RWPE1 (cell line): ENCODE results near the gene CEP83.

ENCODE experiments used
- CTCF ChIA-PET: fragments of 350-600 bp; sonication (Branson Sonifier 250); formaldehyde crosslinking; extraction: SDS; loops from one replicate; lab custom pipeline; 2021; lab: Yijun Ruan, JAX
- POLR2A ChIA-PET: fragments of 400-600 bp; formaldehyde crosslinking; extraction: SDS; loops from one replicate; lab custom pipeline; 2020; ENCODE audit warnings: antibody characterized with exemption; ENCODE audit not compliant: low non-redundant PET; lab: Yijun Ruan, JAX
- DNase-seq: peaks from one replicate; pipeline ENCODE4 v3.0.0; 2012; ENCODE audit warnings: low spot score
- H3K27ac ChIP-seq: fragments of 450-650 bp; 2 replicates; pipeline ENCODE4 v1.5.1; 2017
- CTCF ChIP-seq: fragments of 450-650 bp; conservative IDR thresholded peaks from 2 replicates; pipeline ENCODE4 v1.5.1; 2017; ENCODE audit warnings: low read depth, mild to moderate bottlenecking

Gene CEP83

GRCh38 chr12:94273272-94273671 lies 186.4 kb downstream of the CEP83 start:
- ChIA-PET POLR2A (no interaction called here), CTCF (interaction anchor here (0.6 kb wide), 1 partner anchor 569 kb away, joined by 3 read pairs; no protein-coding TSS in a partner anchor)
- no peak for DNase-seq
- H3K27ac ChIP-seq, result no peak overlapping the region
- no peak for TF ChIP-seq CTCF

- TF ChIP-seq CTCF, result no peak
- DNase-seq, result no peak
- ChIA-PET CTCF (no interaction called here), POLR2A (no interaction called here)
- no peak overlapping the region for H3K27ac ChIP-seq
These were observed 187.4 kb downstream of the CEP83 start for GRCh38 chr12:94272280-94272679.

- ChIA-PET CTCF (interaction anchor here (0.5 kb wide), 1 partner anchor 181 kb away, joined by 4 read pairs; no protein-coding TSS in a partner anchor), POLR2A (no interaction called here)
- no peak overlapping the region for H3K27ac ChIP-seq
- DNase-seq, result no peak
- TF ChIP-seq CTCF, result no peak
These were observed 188.3 kb downstream of the CEP83 start for GRCh38 chr12:94271351-94271750.

- ChIA-PET POLR2A (no interaction called here), CTCF (no interaction called here)
- H3K27ac ChIP-seq, result no peak overlapping the region
- no peak for TF ChIP-seq CTCF
- DNase-seq, result no peak
These were observed 190.2 kb downstream of the CEP83 start for GRCh38 chr12:94269316-94269999.

- POLR2A ChIA-PET, result no interaction called here
- H3K27ac ChIP-seq, result no peak overlapping the region
These were observed 191.7 kb downstream of the CEP83 start for GRCh38 chr12:94267921-94268471.

GRCh38 chr12:94267537-94267872 lies 192.2 kb downstream of the CEP83 start:
- TF ChIP-seq CTCF, result no peak
- CTCF ChIA-PET, result no interaction called here
- POLR2A ChIA-PET, result no interaction called here
- no peak for DNase-seq
- no peak overlapping the region for H3K27ac ChIP-seq

More at GRCh38 chr12:94267921-94268471, 191.7 kb downstream of the CEP83 start:
- TF ChIP-seq CTCF, result no peak
- no peak for DNase-seq
- CTCF ChIA-PET, result no interaction called here
